Activated CD4-positive, alpha-beta memory T cell treated with anti-CD3 and anti-CD28 coated beads, Interleukin-2, amount 10 ng/mL, durations not matched to agents 7 days and 5 days (primary cell): ENCODE data around the gene HNF1B. TPM values are rescaled to one million over a fixed set of nuclear protein-coding genes. Genes with fewer than 3 reads are reported as not detected.

Experiments
- CTCF ChIA-PET: fragments of 350-600 bp; sonication (Branson Sonifier 250); formaldehyde crosslinking; loops from one replicate; lab custom pipeline; 2021; ENCODE audit warnings: antibody characterized with exemption, inconsistent platforms; lab: Charles Lee
- POLR2A ChIA-PET: fragments of 350-600 bp; sonication (Branson Sonifier 250); formaldehyde crosslinking; loops from one replicate; lab custom pipeline; 2021; ENCODE audit warnings: antibody characterized with exemption; lab: Charles Lee
- DNase-seq: peaks from one replicate; pipeline ENCODE4 v3.0.0-alpha.2; 2020
- H3K27ac Mint-ChIP-seq: one replicate; pipeline ENCODE4 v1.8.0; 2021; ENCODE audit warnings: mild to moderate bottlenecking, mixed read lengths
- H3K27me3 Mint-ChIP-seq: one replicate; pipeline ENCODE4 v1.8.0; 2021; ENCODE audit warnings: mixed read lengths
- H3K36me3 Mint-ChIP-seq: one replicate; pipeline ENCODE4 v1.8.0; 2021; ENCODE audit warnings: low read depth, mixed read lengths
- H3K4me1 Mint-ChIP-seq: one replicate; pipeline ENCODE4 v1.8.0; 2021; ENCODE audit warnings: mixed read lengths
- H3K4me3 Mint-ChIP-seq: one replicate; pipeline ENCODE4 v1.8.0; 2021; ENCODE audit warnings: mild to moderate bottlenecking, mixed read lengths
- H3K9me3 Mint-ChIP-seq: one replicate; pipeline ENCODE4 v1.8.0; 2021; ENCODE audit warnings: mixed read lengths
- total RNA-seq, 2 experiments: library from RNA; stranded (reverse); gene quantifications; one replicate each; pipeline ENCODE4 v1.2.3, GENCODE V29; 2021

Gene HNF1B
- total RNA-seq, 2 experiments from 2014 or later: not detected

GRCh38 chr17:37774504-37774903 is 29.6 kb upstream of the HNF1B start:
- Mint-ChIP-seq H3K36me3 (no peaks in the 10 kb centered on the region), H3K27me3 (peaks cover 8% of the 10 kb centered on the region), H3K4me1 (peaks cover 38% of the 10 kb centered on the region), H3K9me3 (no peaks in the 10 kb centered on the region), H3K4me3 (no peak overlapping the region), H3K27ac (peak overlapping the region; percentile 49)
- ChIA-PET CTCF (interaction anchor here (0.8 to 1.9 kb wide), 3 partner anchors 9 to 43 kb away, joined by 3 to 6 read pairs (median 3); no protein-coding TSS in a partner anchor), POLR2A (interaction anchor here (2.0 kb wide), 1 partner anchor 9 kb away, joined by 11 read pairs; no protein-coding TSS in a partner anchor)
- peak; percentile 67 for DNase-seq

DNA sequence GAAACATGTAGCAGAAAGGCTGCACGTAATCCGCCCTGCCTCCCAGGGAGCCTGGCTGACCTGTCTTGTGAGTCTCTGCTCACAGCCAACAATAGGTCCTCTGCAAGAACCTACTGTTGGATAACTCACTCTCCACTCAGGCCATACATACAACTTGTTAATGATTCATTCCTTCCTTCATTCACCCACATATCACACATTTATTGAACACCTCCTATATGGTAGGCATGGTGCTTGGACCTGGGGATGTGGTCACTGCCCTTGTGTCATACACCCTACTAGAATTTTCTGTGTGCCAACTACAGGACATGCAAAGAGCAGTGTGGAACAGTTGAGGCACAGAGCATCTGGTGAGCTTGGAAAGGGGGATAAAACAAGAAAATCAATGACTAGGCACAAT is 28.1 kb upstream of the HNF1B start:
- Mint-ChIP-seq H3K4me1 (peaks cover 44% of the 10 kb centered on the region), H3K9me3 (no peaks in the 10 kb centered on the region), H3K27ac (no peak overlapping the region), H3K36me3 (no peaks in the 10 kb centered on the region), H3K4me3 (no peak overlapping the region), H3K27me3 (peaks cover 5% of the 10 kb centered on the region)
- CTCF ChIA-PET: no interaction called here
- POLR2A ChIA-PET: interaction anchor here (2.0 kb wide), 1 partner anchor 8 kb away, joined by 11 read pairs; no protein-coding TSS in a partner anchor
- DNase-seq: no peak

DNA sequence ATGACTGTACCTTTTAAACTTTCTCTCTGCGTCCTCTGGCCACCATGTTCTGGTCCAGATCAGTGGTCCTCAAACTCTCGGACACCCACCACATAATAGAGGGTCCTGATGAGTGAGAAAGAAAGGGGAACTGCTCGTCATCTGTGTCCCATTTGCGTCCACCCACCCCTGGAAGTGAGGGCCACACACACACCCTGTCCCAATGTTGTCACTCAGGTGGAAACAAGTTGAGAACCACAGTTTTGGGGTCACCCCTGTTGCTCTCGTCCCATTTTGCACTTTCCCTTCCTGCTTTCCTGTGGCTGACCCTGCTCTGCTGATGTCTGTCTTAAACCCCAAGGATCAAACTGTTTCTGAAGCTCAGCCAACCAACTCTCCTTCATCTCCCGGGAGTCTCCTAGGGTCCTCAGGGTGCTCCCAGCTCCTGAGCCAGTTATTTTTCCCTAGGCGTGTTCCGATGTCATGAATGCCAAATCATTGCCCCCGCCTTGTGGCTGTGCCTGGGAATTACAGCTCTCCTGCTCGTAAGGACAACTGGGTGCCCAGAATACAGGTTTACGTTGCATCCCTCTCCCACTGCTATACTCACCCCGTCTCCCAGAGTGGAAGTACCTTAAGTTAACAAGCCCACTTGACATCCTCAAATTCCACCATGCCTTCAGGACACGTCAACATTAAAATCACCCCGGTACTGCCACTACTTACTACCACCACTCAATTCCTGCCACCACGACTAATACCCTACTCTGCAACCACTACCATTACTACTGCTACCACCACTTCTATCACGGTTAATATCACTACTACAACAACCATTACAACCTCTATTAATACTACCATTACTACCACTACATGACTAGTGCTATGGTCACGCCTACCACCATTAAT is 26.0 kb upstream of the HNF1B start:
- ChIA-PET CTCF (interaction anchor here (0.8 to 1.8 kb wide), 7 partner anchors 8 to 294 kb away, joined by 3 to 12 read pairs (median 5); partner anchors contain the start of gene HNF1B), POLR2A (interaction anchor here (0.5 kb wide), 2 partner anchors 366 to 1481 kb away, joined by 3 read pairs; no protein-coding TSS in a partner anchor)
- Mint-ChIP-seq H3K4me3 (no peak overlapping the region), H3K9me3 (no peaks in the 10 kb centered on the region), H3K27me3 (peaks cover 16% of the 10 kb centered on the region), H3K27ac (peak overlapping the region; percentile 6), H3K4me1 (peaks cover 50% of the 10 kb centered on the region), H3K36me3 (no peaks in the 10 kb centered on the region)
- DNase-seq: peak; percentile 45

- Mint-ChIP-seq H3K9me3 (no peaks in the 10 kb centered on the region), H3K4me1 (peaks cover 50% of the 10 kb centered on the region), H3K4me3 (no peak overlapping the region), H3K36me3 (no peaks in the 10 kb centered on the region), H3K27ac (no peak overlapping the region), H3K27me3 (peaks cover 21% of the 10 kb centered on the region)
- ChIA-PET POLR2A (no interaction called here), CTCF (interaction anchor here (0.6 to 1.8 kb wide), 2 partner anchors 29 to 119 kb away, joined by 3 to 5 read pairs; no protein-coding TSS in a partner anchor)
- no peak for DNase-seq
Measured at GRCh38 chr17:37769050-37769449, 24.2 kb upstream of the HNF1B start.

- Mint-ChIP-seq H3K4me1 (peaks cover 46% of the 10 kb centered on the region), H3K36me3 (no peaks in the 10 kb centered on the region), H3K27ac (no peak overlapping the region)
Measured at GRCh38 chr17:37768438-37768837, 23.6 kb upstream of the HNF1B start.

GRCh38 chr17:37766971-37767370 is 22.1 kb upstream of the HNF1B start:
- Mint-ChIP-seq H3K27ac (no peak overlapping the region), H3K27me3 (peaks cover 28% of the 10 kb centered on the region), H3K36me3 (no peaks in the 10 kb centered on the region), H3K9me3 (no peaks in the 10 kb centered on the region), H3K4me1 (peaks cover 48% of the 10 kb centered on the region), H3K4me3 (no peak overlapping the region)
- ChIA-PET CTCF (no interaction called here), POLR2A (no interaction called here)
- no peak for DNase-seq

More at GRCh38 chr17:37768438-37768837, 23.6 kb upstream of the HNF1B start:
- DNase-seq: no peak
- Mint-ChIP-seq H3K9me3 (no peaks in the 10 kb centered on the region), H3K4me3 (no peak overlapping the region), H3K27me3 (peaks cover 23% of the 10 kb centered on the region)
- CTCF ChIA-PET: interaction anchor here (0.6 kb wide), 1 partner anchor 118 kb away, joined by 3 read pairs; no protein-coding TSS in a partner anchor
- POLR2A ChIA-PET: no interaction called here

- Mint-ChIP-seq H3K36me3 (no peaks in the 10 kb centered on the region), H3K27ac (no peak overlapping the region), H3K4me1 (peaks cover 56% of the 10 kb centered on the region), H3K4me3 (peak overlapping the region; percentile 1), H3K9me3 (no peaks in the 10 kb centered on the region), H3K27me3 (peaks cover 29% of the 10 kb centered on the region)
- ChIA-PET POLR2A (interaction anchor here (2.3 kb wide), 1 partner anchor 9 kb away, joined by 11 read pairs; no protein-coding TSS in a partner anchor), CTCF (interaction anchor here (1.1 to 1.3 kb wide), 2 partner anchors 10 to 80 kb away, joined by 3 to 6 read pairs; no protein-coding TSS in a partner anchor)
- no peak for DNase-seq
Measured at GRCh38 chr17:37764383-37764782, 19.5 kb upstream of the HNF1B start.

- no peak overlapping the region for H3K4me3 Mint-ChIP-seq
- no peak for DNase-seq
- no peaks in the 10 kb centered on the region for H3K36me3 Mint-ChIP-seq
- no peaks in the 10 kb centered on the region for H3K9me3 Mint-ChIP-seq
- no peak overlapping the region for H3K27ac Mint-ChIP-seq
- ChIA-PET POLR2A (no interaction called here), CTCF (interaction anchor here (0.9 kb wide), 1 partner anchor 8 kb away, joined by 3 read pairs; no protein-coding TSS in a partner anchor)
- peaks cover 51% of the 10 kb centered on the region for H3K4me1 Mint-ChIP-seq
- peaks cover 37% of the 10 kb centered on the region for H3K27me3 Mint-ChIP-seq
Measured at GRCh38 chr17:37762666-37763065, 17.8 kb upstream of the HNF1B start.

- POLR2A ChIA-PET: interaction anchor here (0.6 kb wide), 1 partner anchor 13 kb away, joined by 3 read pairs; no protein-coding TSS in a partner anchor
- CTCF ChIA-PET: interaction anchor here (0.6 kb wide), 1 partner anchor 15 kb away, joined by 3 read pairs; no protein-coding TSS in a partner anchor
Measured at GRCh38 chr17:37761961-37762360, 17.1 kb upstream of the HNF1B start.

DNA sequence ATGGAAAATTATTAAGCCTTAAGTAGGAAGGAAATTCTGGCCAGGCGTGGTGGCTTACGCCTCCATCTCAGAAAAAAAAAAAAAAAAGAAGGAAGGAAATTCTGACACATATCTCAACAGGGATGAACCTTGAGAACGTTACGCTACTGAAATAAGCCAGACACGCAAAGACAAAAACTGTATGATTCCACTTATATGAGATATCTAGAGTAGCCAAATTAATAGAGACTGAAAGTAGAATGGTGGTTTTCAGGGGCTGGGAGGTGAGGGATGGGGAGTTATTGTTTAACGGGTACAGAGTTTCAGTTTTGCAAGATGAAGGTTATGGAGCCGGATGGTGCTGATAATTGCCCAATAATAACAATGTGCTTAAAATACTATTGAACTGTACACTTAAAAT is 16.2 kb upstream of the HNF1B start:
- H3K9me3 Mint-ChIP-seq: no peaks in the 10 kb centered on the region
- ChIA-PET CTCF (no interaction called here), POLR2A (no interaction called here)
- no peaks in the 10 kb centered on the region for H3K36me3 Mint-ChIP-seq
- H3K4me1 Mint-ChIP-seq: peaks cover 44% of the 10 kb centered on the region
- H3K27ac Mint-ChIP-seq: peak overlapping the region; percentile 53
- H3K27me3 Mint-ChIP-seq: peaks cover 28% of the 10 kb centered on the region
- H3K4me3 Mint-ChIP-seq: peak overlapping the region; percentile 34
- no peak for DNase-seq

More at GRCh38 chr17:37761961-37762360, 17.1 kb upstream of the HNF1B start:
- H3K36me3 Mint-ChIP-seq: no peaks in the 10 kb centered on the region
- H3K4me3 Mint-ChIP-seq: no peak overlapping the region
- H3K27me3 Mint-ChIP-seq: peaks cover 31% of the 10 kb centered on the region
- H3K9me3 Mint-ChIP-seq: no peaks in the 10 kb centered on the region
- H3K4me1 Mint-ChIP-seq: peaks cover 47% of the 10 kb centered on the region
- no peak overlapping the region for H3K27ac Mint-ChIP-seq
- DNase-seq: no peak

- ChIA-PET CTCF (interaction anchor here (0.6 to 1.7 kb wide), 2 partner anchors 11 to 35 kb away, joined by 3 to 12 read pairs; no protein-coding TSS in a partner anchor), POLR2A (no interaction called here)
- Mint-ChIP-seq H3K27ac (no peak overlapping the region), H3K36me3 (no peaks in the 10 kb centered on the region), H3K4me1 (peaks cover 29% of the 10 kb centered on the region), H3K4me3 (no peak overlapping the region), H3K9me3 (no peaks in the 10 kb centered on the region), H3K27me3 (peaks cover 23% of the 10 kb centered on the region)
- no peak for DNase-seq
Measured at GRCh38 chr17:37759014-37759637, 14.3 kb upstream of the HNF1B start.

DNA sequence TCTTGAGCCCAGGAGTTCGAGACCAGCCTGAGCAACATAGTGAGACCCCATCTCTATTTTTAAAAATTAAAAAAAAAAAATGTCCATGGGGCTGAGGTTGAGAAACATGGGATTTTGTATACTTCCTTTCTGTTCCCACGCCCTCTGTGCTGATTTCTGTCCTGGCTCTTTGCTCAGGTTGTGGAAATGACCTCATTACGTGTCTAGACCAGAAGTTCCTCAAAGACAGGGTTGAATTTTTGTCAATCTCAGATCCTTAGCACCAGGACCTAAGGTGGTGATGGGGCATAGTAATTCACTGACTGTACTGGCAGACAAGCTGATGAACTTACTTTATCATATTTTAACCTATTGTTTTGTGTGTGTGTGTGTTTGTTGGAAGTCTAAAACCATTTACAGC is 11.2 kb upstream of the HNF1B start:
- CTCF ChIA-PET: no interaction called here
- H3K27ac Mint-ChIP-seq: no peak overlapping the region
- H3K9me3 Mint-ChIP-seq: no peaks in the 10 kb centered on the region
- POLR2A ChIA-PET: no interaction called here
- H3K27me3 Mint-ChIP-seq: peaks cover 17% of the 10 kb centered on the region
- H3K4me3 Mint-ChIP-seq: no peak overlapping the region
- peaks cover 24% of the 10 kb centered on the region for H3K4me1 Mint-ChIP-seq
- H3K36me3 Mint-ChIP-seq: no peaks in the 10 kb centered on the region
- DNase-seq: no peak
